HEK293 (cell line): ENCODE results near the gene SH3GLB1.
"Not testable (repeated sequence)": the region's sequence is repeated elsewhere in the genome, so short reads cannot be mapped to it uniquely, and the experiment has no call there.

Experiments
- CTCF ChIA-PET: fragments of 350-600 bp; formaldehyde crosslinking; extraction: SDS; loops from one replicate; lab custom pipeline; 2021; ENCODE audit warnings: antibody characterized with exemption; lab: Yijun Ruan, JAX
- POLR2A ChIA-PET: fragments of 300-600 bp; formaldehyde crosslinking; extraction: SDS; loops from one replicate; lab custom pipeline; 2020; ENCODE audit warnings: antibody characterized with exemption, inconsistent platforms; lab: Yijun Ruan, JAX
- H3K27ac ChIP-seq: fragments of 200-500 bp; sonication (Bioruptor generic); 2 replicates; pipeline ENCODE4 v1.5.1; 2014; ENCODE audit warnings: low read depth, low read length, control low read depth, inconsistent platforms; ENCODE audit errors: extremely low read depth
- H3K36me3 ChIP-seq, 2 experiments: fragments of 200-500 bp in 1 of 2; sonication (Bioruptor generic) in 1 of 2; 1 replicate in 1 of 2; 2 replicates in 1 of 2; pipeline ENCODE4 v1.5.1; 2014 to 2017; ENCODE audit warnings: inconsistent platforms in 2 of 2, low read length in 2 of 2; ENCODE audit not compliant: control insufficient read depth in 2 of 2, insufficient read depth in 1 of 2
- H3K4me1 ChIP-seq: fragments of 200-500 bp; sonication (Bioruptor generic); 2 replicates; pipeline ENCODE4 v1.5.1; 2014; ENCODE audit warnings: mild to moderate bottlenecking, low read length, inconsistent platforms; ENCODE audit not compliant: control insufficient read depth, insufficient read depth
- H3K4me3 ChIP-seq: 2 replicates; pipeline ENCODE4 v1.5.1; 2011; ENCODE audit warnings: low read depth, mild to moderate bottlenecking, control low read depth, low read length, moderate library complexity
- H3K9me3 ChIP-seq: fragments of 200-500 bp; sonication (Bioruptor generic); 2 replicates; pipeline ENCODE4 v1.5.1; 2014; ENCODE audit warnings: low read depth, low read length, inconsistent platforms; ENCODE audit not compliant: control insufficient read depth, insufficient read depth
- FEZF1 ChIP-seq: fragments of 450-650 bp; formaldehyde crosslinking; IDR thresholded peaks from 2 replicates; pipeline ENCODE4 v1.5.1; 2016; ENCODE audit warnings: missing biosample characterization, missing genetic modification characterization
- RBAK ChIP-seq: fragments of 450-650 bp; formaldehyde crosslinking; IDR thresholded peaks from 2 replicates; pipeline ENCODE4 v1.5.1; 2016; ENCODE audit warnings: missing biosample characterization, missing genetic modification characterization
- SP2 ChIP-seq: fragments of 450-650 bp; formaldehyde crosslinking; IDR thresholded peaks from 2 replicates; pipeline ENCODE4 v1.5.1; 2016; ENCODE audit warnings: missing biosample characterization, missing genetic modification characterization
- TSHZ1 ChIP-seq: fragments of 450-650 bp; formaldehyde crosslinking; IDR thresholded peaks from 2 replicates; pipeline ENCODE4 v1.5.1; 2016; ENCODE audit warnings: missing biosample characterization, missing genetic modification characterization, borderline replicate concordance
- ZBTB6 ChIP-seq: fragments of 450-650 bp; formaldehyde crosslinking; IDR thresholded peaks from 2 replicates; pipeline ENCODE4 v1.5.1; 2017; ENCODE audit warnings: missing biosample characterization, missing genetic modification characterization
- ZFP69B ChIP-seq: fragments of 450-650 bp; formaldehyde crosslinking; IDR thresholded peaks from 2 replicates; pipeline ENCODE4 v1.5.1; 2016; ENCODE audit warnings: missing biosample characterization, missing genetic modification characterization
- ZNF146 ChIP-seq: fragments of 450-650 bp; formaldehyde crosslinking; IDR thresholded peaks from 2 replicates; pipeline ENCODE4 v1.5.1; 2016; ENCODE audit warnings: missing biosample characterization, missing genetic modification characterization
- ZNF169 ChIP-seq: fragments of 450-650 bp; formaldehyde crosslinking; IDR thresholded peaks from 2 replicates; pipeline ENCODE4 v1.5.1; 2016; ENCODE audit warnings: missing biosample characterization, missing genetic modification characterization
- ZNF221 ChIP-seq: fragments of 450-650 bp; formaldehyde crosslinking; IDR thresholded peaks from 2 replicates; pipeline ENCODE4 v1.5.1; 2017; ENCODE audit warnings: missing biosample characterization, missing genetic modification characterization, borderline replicate concordance
- ZNF341 ChIP-seq: fragments of 450-650 bp; formaldehyde crosslinking; IDR thresholded peaks from 2 replicates; pipeline ENCODE4; 2016; ENCODE audit warnings: low read depth, missing biosample characterization, missing genetic modification characterization
- ZNF366 ChIP-seq: fragments of 450-650 bp; formaldehyde crosslinking; conservative IDR thresholded peaks from 2 replicates; pipeline ENCODE4 v1.5.1; 2016; ENCODE audit warnings: missing biosample characterization, missing genetic modification characterization
- ZNF548 ChIP-seq: fragments of 450-650 bp; formaldehyde crosslinking; IDR thresholded peaks from 2 replicates; pipeline ENCODE4 v1.5.1; 2016; ENCODE audit warnings: missing biosample characterization, missing genetic modification characterization
- ZNF792 ChIP-seq: fragments of 450-650 bp; formaldehyde crosslinking; IDR thresholded peaks from 2 replicates; pipeline ENCODE4 v1.5.1; 2016; ENCODE audit warnings: missing biosample characterization, missing genetic modification characterization
- ZSCAN16 ChIP-seq: fragments of 450-650 bp; formaldehyde crosslinking; IDR thresholded peaks from 2 replicates; pipeline ENCODE4 v1.5.1; 2016; ENCODE audit warnings: missing biosample characterization, missing genetic modification characterization
- TF ChIP-seq, protein P1 (sequence below): fragments of 450-650 bp; formaldehyde crosslinking; IDR thresholded peaks from 2 replicates; pipeline ENCODE4 v1.5.1; 2016; ENCODE audit warnings: missing biosample characterization, missing genetic modification characterization
- TF ChIP-seq, protein P2 (sequence below): fragments of 450-650 bp; formaldehyde crosslinking; IDR thresholded peaks from 2 replicates; pipeline ENCODE4 v1.5.1; 2016; ENCODE audit warnings: missing biosample characterization, missing genetic modification characterization

Gene SH3GLB1

GRCh38 chr1:86702954-86703494 is 1.4 kb upstream of the SH3GLB1 start:
- not testable (repeated sequence) for H3K4me3 ChIP-seq

DNA sequence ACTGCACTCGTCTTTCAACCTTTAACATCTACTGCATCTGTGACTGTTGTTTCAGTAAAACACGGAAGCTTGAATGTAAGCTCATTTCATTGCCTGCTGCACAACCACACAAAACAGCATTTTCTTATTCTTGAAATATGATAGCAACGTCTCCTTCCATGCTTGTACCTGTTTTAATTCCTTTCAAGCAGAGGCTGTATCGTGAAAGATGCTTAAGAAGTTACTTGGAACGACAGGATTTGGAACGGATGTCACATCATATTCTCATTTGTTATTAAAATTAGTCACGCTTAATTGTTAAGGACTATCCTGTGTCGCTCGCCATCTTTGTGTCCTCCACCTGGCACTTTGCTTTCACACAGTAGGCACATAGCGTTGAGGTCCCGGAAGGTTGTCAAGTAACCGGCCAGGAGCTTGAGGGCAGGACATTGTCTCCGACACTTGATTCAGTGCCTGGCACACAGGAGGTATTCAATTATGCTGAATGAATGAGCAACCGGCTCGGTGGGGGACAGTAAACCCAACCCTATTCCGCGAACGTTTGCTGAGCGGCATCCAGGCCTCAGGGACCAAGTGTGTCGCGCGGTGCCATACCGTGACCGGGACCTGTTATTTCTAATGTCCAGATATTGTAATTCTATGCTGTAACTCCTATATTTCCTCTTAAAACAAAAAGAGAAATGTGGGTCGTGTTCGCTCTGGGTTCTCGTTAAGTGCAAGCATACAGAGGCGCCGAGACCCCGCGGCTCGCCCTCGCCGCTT is 499 bp upstream of the SH3GLB1 start:
- no peaks in the 10 kb centered on the region for H3K36me3 ChIP-seq
- H3K27ac ChIP-seq = peak overlapping the region; percentile 98
- peaks cover 4% of the 10 kb centered on the region; the same call in 1 of the 2 replicates for H3K4me1 ChIP-seq
- POLR2A ChIA-PET = interaction anchor here (0.6 to 3.9 kb wide), 7 partner anchors 8 to 212 kb away, joined by 3 to 34 read pairs (median 4); no protein-coding TSS in a partner anchor
- H3K9me3 ChIP-seq = no peaks in the 10 kb centered on the region
- CTCF ChIA-PET = interaction anchor here (0.5 to 2.6 kb wide), 26 partner anchors 8 to 1132 kb away, joined by 3 to 22 read pairs (median 5); no protein-coding TSS in a partner anchor
- H3K4me3 ChIP-seq = peak overlapping the region; percentile 91
- TF ChIP-seq ZNF221 (tag by site-specific recombination) (no peak), RBAK (no peak), FEZF1 (tag by site-specific recombination) (peak; percentile 41), ZNF548 (tag by site-specific recombination) (no peak), ZNF792 (tag by site-specific recombination) (no peak), ZNF169 (tag by site-specific recombination) (no peak), TSHZ1 (tag by site-specific recombination) (no peak), ZNF146 (tag by site-specific recombination) (no peak), ZSCAN16 (tag by site-specific recombination) (peak; percentile 84), ZNF341 (no peak), ZNF366 (tag by site-specific recombination) (peak; percentile 63), ZBTB6 (tag by site-specific recombination) (0 out of 2 replicates have a peak, but pooled peaks have one; percentile 3), SP2 (tag by site-specific recombination) (no peak)
- TF ChIP-seq, protein P1, sequence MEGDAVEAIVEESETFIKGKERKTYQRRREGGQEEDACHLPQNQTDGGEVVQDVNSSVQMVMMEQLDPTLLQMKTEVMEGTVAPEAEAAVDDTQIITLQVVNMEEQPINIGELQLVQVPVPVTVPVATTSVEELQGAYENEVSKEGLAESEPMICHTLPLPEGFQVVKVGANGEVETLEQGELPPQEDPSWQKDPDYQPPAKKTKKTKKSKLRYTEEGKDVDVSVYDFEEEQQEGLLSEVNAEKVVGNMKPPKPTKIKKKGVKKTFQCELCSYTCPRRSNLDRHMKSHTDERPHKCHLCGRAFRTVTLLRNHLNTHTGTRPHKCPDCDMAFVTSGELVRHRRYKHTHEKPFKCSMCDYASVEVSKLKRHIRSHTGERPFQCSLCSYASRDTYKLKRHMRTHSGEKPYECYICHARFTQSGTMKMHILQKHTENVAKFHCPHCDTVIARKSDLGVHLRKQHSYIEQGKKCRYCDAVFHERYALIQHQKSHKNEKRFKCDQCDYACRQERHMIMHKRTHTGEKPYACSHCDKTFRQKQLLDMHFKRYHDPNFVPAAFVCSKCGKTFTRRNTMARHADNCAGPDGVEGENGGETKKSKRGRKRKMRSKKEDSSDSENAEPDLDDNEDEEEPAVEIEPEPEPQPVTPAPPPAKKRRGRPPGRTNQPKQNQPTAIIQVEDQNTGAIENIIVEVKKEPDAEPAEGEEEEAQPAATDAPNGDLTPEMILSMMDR (tag by site-specific recombination) = no peak
- TF ChIP-seq, protein P2, sequence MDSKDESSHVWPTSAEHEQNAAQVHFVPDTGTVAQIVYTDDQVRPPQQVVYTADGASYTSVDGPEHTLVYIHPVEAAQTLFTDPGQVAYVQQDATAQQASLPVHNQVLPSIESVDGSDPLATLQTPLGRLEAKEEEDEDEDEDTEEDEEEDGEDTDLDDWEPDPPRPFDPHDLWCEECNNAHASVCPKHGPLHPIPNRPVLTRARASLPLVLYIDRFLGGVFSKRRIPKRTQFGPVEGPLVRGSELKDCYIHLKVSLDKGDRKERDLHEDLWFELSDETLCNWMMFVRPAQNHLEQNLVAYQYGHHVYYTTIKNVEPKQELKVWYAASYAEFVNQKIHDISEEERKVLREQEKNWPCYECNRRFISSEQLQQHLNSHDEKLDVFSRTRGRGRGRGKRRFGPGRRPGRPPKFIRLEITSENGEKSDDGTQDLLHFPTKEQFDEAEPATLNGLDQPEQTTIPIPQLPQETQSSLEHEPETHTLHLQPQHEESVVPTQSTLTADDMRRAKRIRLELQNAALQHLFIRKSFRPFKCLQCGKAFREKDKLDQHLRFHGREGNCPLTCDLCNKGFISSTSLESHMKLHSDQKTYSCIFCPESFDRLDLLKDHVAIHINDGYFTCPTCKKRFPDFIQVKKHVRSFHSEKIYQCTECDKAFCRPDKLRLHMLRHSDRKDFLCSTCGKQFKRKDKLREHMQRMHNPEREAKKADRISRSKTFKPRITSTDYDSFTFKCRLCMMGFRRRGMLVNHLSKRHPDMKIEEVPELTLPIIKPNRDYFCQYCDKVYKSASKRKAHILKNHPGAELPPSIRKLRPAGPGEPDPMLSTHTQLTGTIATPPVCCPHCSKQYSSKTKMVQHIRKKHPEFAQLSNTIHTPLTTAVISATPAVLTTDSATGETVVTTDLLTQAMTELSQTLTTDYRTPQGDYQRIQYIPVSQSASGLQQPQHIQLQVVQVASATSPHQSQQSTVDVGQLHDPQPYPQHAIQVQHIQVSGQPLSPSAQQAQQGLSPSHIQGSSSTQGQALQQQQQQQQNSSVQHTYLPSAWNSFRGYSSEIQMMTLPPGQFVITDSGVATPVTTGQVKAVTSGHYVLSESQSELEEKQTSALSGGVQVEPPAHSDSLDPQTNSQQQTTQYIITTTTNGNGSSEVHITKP = no peak

More at GRCh38 chr1:86702954-86703494, 1.4 kb upstream of the SH3GLB1 start:
- POLR2A ChIA-PET, H3K9me3 ChIP-seq, H3K27ac ChIP-seq, H3K36me3 ChIP-seq, H3K4me1 ChIP-seq: not testable (repeated sequence)
- CTCF ChIA-PET = interaction anchor here (0.7 to 2.6 kb wide), 9 partner anchors 11 to 631 kb away, joined by 3 to 22 read pairs (median 5); no protein-coding TSS in a partner anchor
- peak; percentile 23; the same call in 1 of the 2 replicates for TF ChIP-seq ZFP69B (tag by site-specific recombination)
- TF ChIP-seq, protein P2 = peak; percentile 78
